ENCODE results near the gene LRP8. TPM values are rescaled to one million over a fixed set of nuclear protein-coding genes. Genes with fewer than 3 reads are reported as not detected.
A peak's percentile ranks its signal among the peaks of the same experiment; 100 is the strongest.

LRP8 gene
- total and polyA plus RNA-seq, 5 donors from 2014 or later, result 1.0 to 23.7 (median 2.5) TPM

- Mint-ChIP-seq H3K9me3 (no peaks in the 10 kb centered on the region), H3K27ac (peak overlapping the region in 1 of 3 donors; percentile 66), H3K4me3 (peak overlapping the region in 1 of 4 donors; percentile 43), H3K36me3 (peaks cover 8% of the 10 kb centered on the region), H3K27me3 (no peaks in the 10 kb centered on the region), H3K4me1 (peaks cover 13 to 29% (median 16%) of the 10 kb centered on the region in 4 donors)
- H3K27ac ChIP-seq (ENCODE audit: insufficient read depth, low read length, poor library complexity, severe bottlenecking), result no peak overlapping the region
- peaks cover 18% of the 10 kb centered on the region for H3K4me1 ChIP-seq (ENCODE audit: control insufficient read depth, insufficient read depth, low read length, poor library complexity, severe bottlenecking)
- no peaks in the 10 kb centered on the region for H3K27me3 ChIP-seq (ENCODE audit: control insufficient read depth, insufficient read depth, low read length)
- ATAC-seq (ENCODE audit: low read depth in 2 of 2) (no peak), DNase-seq (no peak)
- no peak overlapping the region for H3K4me3 ChIP-seq (ENCODE audit: low read depth, low read length)
- peaks cover 9% of the 10 kb centered on the region for H3K36me3 ChIP-seq (ENCODE audit: control insufficient read depth, insufficient read depth, low read length)
- no peaks in the 10 kb centered on the region for H3K9me3 ChIP-seq (ENCODE audit: control insufficient read depth in 2 of 2, low read length in 2 of 2)
These were observed 5.9 kb downstream of the LRP8 start for GRCh38 chr1:53321776-53322602.

- DNase-seq, result no peak
- peak overlapping the region in 1 of 3 donors; percentile 66 for H3K27ac Mint-ChIP-seq
These were observed 6.5 kb downstream of the LRP8 start for GRCh38 chr1:53321366-53321765.

GRCh38 chr1:53320646-53321045, 7.2 kb downstream of the LRP8 start:
- no peak overlapping the region for H3K4me3 ChIP-seq (ENCODE audit: low read depth, low read length)
- peaks cover 10 to 22% (median 15%) of the 10 kb centered on the region in 4 donors for H3K4me1 Mint-ChIP-seq
- no peaks in the 10 kb centered on the region for H3K9me3 Mint-ChIP-seq
- no peak overlapping the region for H3K4me3 Mint-ChIP-seq
- H3K27ac ChIP-seq (ENCODE audit: insufficient read depth, low read length, poor library complexity, severe bottlenecking), result no peak overlapping the region
- no peak overlapping the region for H3K27ac Mint-ChIP-seq
- DNase-seq (no peak), ATAC-seq (ENCODE audit: low read depth in 2 of 2) (no peak)
- no peaks in the 10 kb centered on the region for H3K9me3 ChIP-seq (ENCODE audit: control insufficient read depth in 2 of 2, low read length in 2 of 2)
- H3K36me3 Mint-ChIP-seq, result peaks cover 8% of the 10 kb centered on the region
- H3K27me3 ChIP-seq (ENCODE audit: control insufficient read depth, insufficient read depth, low read length), result no peaks in the 10 kb centered on the region
- H3K4me1 ChIP-seq (ENCODE audit: control insufficient read depth, insufficient read depth, low read length, poor library complexity, severe bottlenecking), result peaks cover 4% of the 10 kb centered on the region
- peaks cover 9% of the 10 kb centered on the region for H3K36me3 ChIP-seq (ENCODE audit: control insufficient read depth, insufficient read depth, low read length)
- H3K27me3 Mint-ChIP-seq, result no peaks in the 10 kb centered on the region

More at GRCh38 chr1:53321366-53321765, 6.5 kb downstream of the LRP8 start:
- H3K27ac ChIP-seq (ENCODE audit: insufficient read depth, low read length, poor library complexity, severe bottlenecking), result no peak overlapping the region
- Mint-ChIP-seq H3K9me3 (no peaks in the 10 kb centered on the region), H3K4me1 (peaks cover 14 to 29% (median 17%) of the 10 kb centered on the region in 4 donors), H3K36me3 (peaks cover 8% of the 10 kb centered on the region), H3K4me3 (no peak overlapping the region), H3K27me3 (no peaks in the 10 kb centered on the region)
- no peaks in the 10 kb centered on the region for H3K27me3 ChIP-seq (ENCODE audit: control insufficient read depth, insufficient read depth, low read length)
- H3K4me1 ChIP-seq (ENCODE audit: control insufficient read depth, insufficient read depth, low read length, poor library complexity, severe bottlenecking), result peaks cover 12% of the 10 kb centered on the region
- H3K4me3 ChIP-seq (ENCODE audit: low read depth, low read length), result no peak overlapping the region
- peaks cover 9% of the 10 kb centered on the region for H3K36me3 ChIP-seq (ENCODE audit: control insufficient read depth, insufficient read depth, low read length)
- no peak for ATAC-seq (ENCODE audit: low read depth in 2 of 2)
- H3K9me3 ChIP-seq (ENCODE audit: control insufficient read depth in 2 of 2, low read length in 2 of 2), result no peaks in the 10 kb centered on the region

GRCh38 chr1:53319296-53320101, 8.4 kb downstream of the LRP8 start:
- Histone ChIP-seq H3K27ac (ENCODE audit: insufficient read depth, low read length, poor library complexity, severe bottlenecking) (no peak overlapping the region), H3K9me3 (ENCODE audit: control insufficient read depth in 2 of 2, low read length in 2 of 2) (no peaks in the 10 kb centered on the region), H3K36me3 (ENCODE audit: control insufficient read depth, insufficient read depth, low read length) (peaks cover 9% of the 10 kb centered on the region), H3K27me3 (ENCODE audit: control insufficient read depth, insufficient read depth, low read length) (no peaks in the 10 kb centered on the region), H3K4me3 (ENCODE audit: low read depth, low read length) (no peak overlapping the region), H3K4me1 (ENCODE audit: control insufficient read depth, insufficient read depth, low read length, poor library complexity, severe bottlenecking) (no peaks in the 10 kb centered on the region)
- no peak overlapping the region for H3K4me3 Mint-ChIP-seq
- no peaks in the 10 kb centered on the region for H3K27me3 Mint-ChIP-seq
- H3K36me3 Mint-ChIP-seq, result peaks cover 6% of the 10 kb centered on the region
- ATAC-seq (ENCODE audit: low read depth in 2 of 2), result no peak
- H3K9me3 Mint-ChIP-seq, result no peaks in the 10 kb centered on the region
- H3K4me1 Mint-ChIP-seq, result peaks cover 4 to 13% (median 8%) of the 10 kb centered on the region in 4 donors
- no peak for DNase-seq
- peak overlapping the region in 1 of 3 donors; percentile 52 for H3K27ac Mint-ChIP-seq

- Histone ChIP-seq H3K9me3 (ENCODE audit: control insufficient read depth in 2 of 2, low read length in 2 of 2) (no peaks in the 10 kb centered on the region), H3K27me3 (ENCODE audit: control insufficient read depth, insufficient read depth, low read length) (no peaks in the 10 kb centered on the region), H3K36me3 (ENCODE audit: control insufficient read depth, insufficient read depth, low read length) (peaks cover 11% of the 10 kb centered on the region), H3K4me3 (ENCODE audit: low read depth, low read length) (no peak overlapping the region), H3K27ac (ENCODE audit: insufficient read depth, low read length, poor library complexity, severe bottlenecking) (no peak overlapping the region), H3K4me1 (ENCODE audit: control insufficient read depth, insufficient read depth, low read length, poor library complexity, severe bottlenecking) (no peaks in the 10 kb centered on the region)
- Mint-ChIP-seq H3K27ac (peak overlapping the region in 2 of 3 donors; percentile 67 to 83), H3K4me3 (no peak overlapping the region), H3K4me1 (peaks cover 0 to 7% (median 4%) of the 10 kb centered on the region in 4 donors), H3K27me3 (no peaks in the 10 kb centered on the region), H3K36me3 (peaks cover 3% of the 10 kb centered on the region), H3K9me3 (no peaks in the 10 kb centered on the region)
- ATAC-seq (ENCODE audit: low read depth in 2 of 2), result no peak
- DNase-seq, result no peak
These were observed 10.0 kb downstream of the LRP8 start for GRCh38 chr1:53317646-53318539.

- H3K4me1 ChIP-seq (ENCODE audit: control insufficient read depth, insufficient read depth, low read length, poor library complexity, severe bottlenecking), result no peaks in the 10 kb centered on the region
- Mint-ChIP-seq H3K27ac (peak overlapping the region in 1 of 3 donors; percentile 42), H3K36me3 (peaks cover under 1% of the 10 kb centered on the region), H3K27me3 (no peaks in the 10 kb centered on the region), H3K9me3 (no peaks in the 10 kb centered on the region), H3K4me1 (peaks cover 0 to 7% (median 1%) of the 10 kb centered on the region in 4 donors), H3K4me3 (no peak overlapping the region)
- no peaks in the 10 kb centered on the region for H3K9me3 ChIP-seq (ENCODE audit: control insufficient read depth in 2 of 2, low read length in 2 of 2)
- ATAC-seq (ENCODE audit: low read depth in 2 of 2) (no peak), DNase-seq (no peak)
- H3K4me3 ChIP-seq (ENCODE audit: low read depth, low read length), result no peak overlapping the region
- no peaks in the 10 kb centered on the region for H3K27me3 ChIP-seq (ENCODE audit: control insufficient read depth, insufficient read depth, low read length)
- peaks cover 10% of the 10 kb centered on the region for H3K36me3 ChIP-seq (ENCODE audit: control insufficient read depth, insufficient read depth, low read length)
- H3K27ac ChIP-seq (ENCODE audit: insufficient read depth, low read length, poor library complexity, severe bottlenecking), result no peak overlapping the region
These were observed 10.9 kb downstream of the LRP8 start for GRCh38 chr1:53316766-53317581.

All from CD4-positive, CD25-positive, alpha-beta regulatory T cell (primary cell).